PC-9 (cell line): ENCODE measurements around the gene UGT1A1. TPM values are rescaled to one million over a fixed set of nuclear protein-coding genes. Genes with fewer than 3 reads are reported as not detected.

Experiments
- BruUV-seq: library from RNA; stranded (reverse); fragments of 400-500 nt; replicated peaks from 2 replicates; lab custom pipeline; 2021; lab: Mats Ljungman, UMichigan
- CTCF ChIA-PET: fragments of 300-600 bp; sonication (Branson Sonifier 250); formaldehyde crosslinking; loops from one replicate; lab custom pipeline; 2022; ENCODE audit warnings: antibody characterized with exemption; lab: Charles Lee
- POLR2A ChIA-PET: fragments of 300-600 bp; sonication (Branson Sonifier 250); formaldehyde crosslinking; loops from one replicate; lab custom pipeline; 2022; ENCODE audit warnings: antibody characterized with exemption; ENCODE audit not compliant: unreplicated experiment; lab: Charles Lee
- DNase-seq, 2 experiments: peaks; one replicate each; pipeline versions ENCODE4 v3.0.0 to v3.0.0-alpha.2; 2015 to 2022; ENCODE audit warnings: mixed read lengths in 1 of 2
- H2AFZ ChIP-seq: fragments of 200-600 bp; sonication (generic); 2 replicates; pipeline ENCODE4 v1.8.1; 2017; ENCODE audit warnings: antibody characterized with exemption
- H3F3A ChIP-seq: fragments of 200-600 bp; sonication (generic); 2 replicates; pipeline ENCODE4 v1.8.1; 2017; ENCODE audit warnings: antibody characterized with exemption, mild to moderate bottlenecking, low read depth; ENCODE audit not compliant: insufficient read depth
- H3K27ac ChIP-seq: fragments of 200-600 bp; sonication (generic); 2 replicates; pipeline ENCODE4 v1.6.1; 2016; ENCODE audit warnings: mixed run types
- H3K27me3 ChIP-seq: fragments of 200-600 bp; sonication (generic); 2 replicates; pipeline ENCODE4 v1.6.1; 2016; ENCODE audit warnings: low read depth, mixed run types; ENCODE audit not compliant: insufficient read depth
- H3K36me3 ChIP-seq: fragments of 200-600 bp; sonication (generic); 2 replicates; pipeline ENCODE4 v1.6.1; 2016; ENCODE audit warnings: low read depth, mixed run types
- H3K4me1 ChIP-seq: fragments of 200-600 bp; sonication (generic); replicated peaks from 2 replicates; pipeline ENCODE4 v1.6.1; 2016; ENCODE audit warnings: mixed run types; ENCODE audit not compliant: insufficient read depth
- H3K4me2 ChIP-seq: fragments of 200-600 bp; sonication (generic); 2 replicates; pipeline ENCODE4 v1.6.1; 2017; ENCODE audit warnings: mixed run types
- H3K4me3 ChIP-seq: fragments of 200-600 bp; sonication (generic); 2 replicates; pipeline ENCODE4 v1.6.1; 2016; ENCODE audit warnings: mixed run types
- H3K79me2 ChIP-seq: fragments of 200-600 bp; sonication (generic); 2 replicates; pipeline ENCODE4 v1.6.1; 2017; ENCODE audit warnings: low read depth, mixed run types
- H3K9me2 ChIP-seq: fragments of 200-600 bp; sonication (generic); 2 replicates; pipeline ENCODE4 v1.8.1; 2017; ENCODE audit warnings: mild to moderate bottlenecking; ENCODE audit not compliant: insufficient read depth
- H3K9me3 ChIP-seq: fragments of 200-600 bp; sonication (generic); 2 replicates; pipeline ENCODE4 v1.8.1; 2016; ENCODE audit warnings: low read depth; ENCODE audit not compliant: insufficient read depth
- H4K20me1 ChIP-seq: fragments of 200-600 bp; sonication (generic); 2 replicates; pipeline ENCODE4 v1.8.1; 2017; ENCODE audit not compliant: insufficient read depth
- EZH2 ChIP-seq: fragments of 200-600 bp; sonication (generic); IDR thresholded peaks from 2 replicates; pipeline ENCODE4 v1.8.0; 2017; ENCODE audit warnings: antibody characterized with exemption, low read depth
- intact Hi-C: fragments of 100-400 bp; cut with micrococcal nuclease; formaldehyde crosslinking; loops from one replicate; pipeline ENCODE4 v1.10.0; 2022; ENCODE audit not compliant: unreplicated experiment
- total RNA-seq: library from RNA; stranded (reverse); gene quantifications from 2 replicates; pipeline ENCODE4 v1.2.3, GENCODE V29; 2021
- TF ChIP-seq, protein P1 (sequence below): fragments of 200-600 bp; sonication (generic); conservative IDR thresholded peaks from 2 replicates; pipeline ENCODE4 v1.6.1; 2017; ENCODE audit warnings: mixed run types, antibody characterized with exemption, mild to moderate bottlenecking, moderate library complexity

UGT1A1 gene
- total RNA-seq, 1 experiment from 2014 or later, result 64.8 TPM

DNA sequence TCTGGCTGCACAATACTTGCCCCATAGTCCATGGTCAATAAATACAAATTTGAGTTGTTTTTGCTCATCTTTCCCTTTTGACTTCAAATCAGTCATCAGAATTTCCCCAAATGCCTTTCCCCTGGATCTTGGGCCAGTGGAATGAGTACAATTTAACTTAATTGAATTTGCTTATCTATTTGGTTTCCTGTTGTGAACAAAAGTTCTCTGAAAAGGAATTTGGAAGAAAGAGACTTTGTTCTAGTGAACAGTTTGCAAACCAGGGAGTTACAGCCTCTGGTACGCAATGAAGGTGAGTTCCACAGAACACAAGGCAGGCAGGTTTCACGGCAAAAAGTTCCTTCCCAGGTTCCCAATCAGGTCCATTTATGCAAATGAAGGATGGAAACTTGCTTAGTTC is 1.2 kb upstream of the UGT1A1 start:
- peaks cover 11% of the 10 kb centered on the region; the same call in 1 of the 2 replicates for H3K4me1 ChIP-seq

DNA sequence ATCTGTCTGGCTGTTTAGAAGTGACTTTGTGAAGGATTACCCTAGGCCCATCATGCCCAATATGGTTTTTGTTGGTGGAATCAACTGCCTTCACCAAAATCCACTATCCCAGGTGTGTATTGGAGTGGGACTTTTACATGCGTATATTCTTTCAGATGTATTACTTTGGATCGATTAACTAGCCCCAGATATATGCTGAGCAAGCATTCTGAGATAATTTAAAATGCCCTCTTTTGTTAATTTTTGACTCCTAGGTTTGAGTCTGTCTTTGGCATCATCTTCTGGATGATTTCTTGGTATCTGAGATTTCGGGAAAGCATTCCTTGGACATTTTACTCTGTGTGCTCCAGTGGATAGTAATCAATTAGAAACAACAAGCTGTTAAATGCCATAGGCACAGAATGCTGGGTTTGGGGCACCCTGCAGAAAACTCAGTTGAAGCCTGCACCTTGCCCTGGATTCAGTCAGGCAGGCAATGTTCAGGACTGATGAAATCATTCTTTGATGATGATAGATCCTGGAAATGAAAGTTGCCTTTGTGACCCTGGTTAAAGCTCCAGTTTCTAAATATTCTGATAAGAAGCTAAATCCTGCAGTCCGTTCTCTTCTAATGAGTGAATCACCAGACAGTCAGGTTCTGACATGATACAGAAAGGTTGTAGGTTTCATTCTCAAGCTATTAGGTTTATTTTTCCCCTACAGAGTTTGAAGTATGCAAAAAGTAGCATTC is 1.1 kb downstream of the UGT1A1 start:
- H4K20me1 ChIP-seq, result peaks cover 73% of the 10 kb centered on the region
- intact Hi-C loops, result no loop called here
- H3K9me3 ChIP-seq, result no peaks in the 10 kb centered on the region
- peaks cover 56% of the 10 kb centered on the region for H3K36me3 ChIP-seq
- peaks cover 77% of the 10 kb centered on the region for H3F3A ChIP-seq
- H3K4me1 ChIP-seq, result peaks cover 11% of the 10 kb centered on the region; the same call in 1 of the 2 replicates
- no peak overlapping the region for H3K4me2 ChIP-seq
- no peak overlapping the region for H3K4me3 ChIP-seq
- ChIA-PET CTCF (no interaction called here), POLR2A (interaction anchor here (0.9 kb wide), 1 partner anchor 10 kb away, joined by 7 read pairs; no protein-coding TSS in a partner anchor)
- H3K9me2 ChIP-seq, result no peaks in the 10 kb centered on the region
- TF ChIP-seq EZH2, result no peak
- TF ChIP-seq, protein P1, sequence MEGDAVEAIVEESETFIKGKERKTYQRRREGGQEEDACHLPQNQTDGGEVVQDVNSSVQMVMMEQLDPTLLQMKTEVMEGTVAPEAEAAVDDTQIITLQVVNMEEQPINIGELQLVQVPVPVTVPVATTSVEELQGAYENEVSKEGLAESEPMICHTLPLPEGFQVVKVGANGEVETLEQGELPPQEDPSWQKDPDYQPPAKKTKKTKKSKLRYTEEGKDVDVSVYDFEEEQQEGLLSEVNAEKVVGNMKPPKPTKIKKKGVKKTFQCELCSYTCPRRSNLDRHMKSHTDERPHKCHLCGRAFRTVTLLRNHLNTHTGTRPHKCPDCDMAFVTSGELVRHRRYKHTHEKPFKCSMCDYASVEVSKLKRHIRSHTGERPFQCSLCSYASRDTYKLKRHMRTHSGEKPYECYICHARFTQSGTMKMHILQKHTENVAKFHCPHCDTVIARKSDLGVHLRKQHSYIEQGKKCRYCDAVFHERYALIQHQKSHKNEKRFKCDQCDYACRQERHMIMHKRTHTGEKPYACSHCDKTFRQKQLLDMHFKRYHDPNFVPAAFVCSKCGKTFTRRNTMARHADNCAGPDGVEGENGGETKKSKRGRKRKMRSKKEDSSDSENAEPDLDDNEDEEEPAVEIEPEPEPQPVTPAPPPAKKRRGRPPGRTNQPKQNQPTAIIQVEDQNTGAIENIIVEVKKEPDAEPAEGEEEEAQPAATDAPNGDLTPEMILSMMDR, result no peak
- H3K27ac ChIP-seq, result 0 out of 2 replicates have a peak overlapping the region, but pooled peaks have one; percentile 10
- no peak overlapping the region for H2AFZ ChIP-seq
- peaks cover 92% of the 10 kb centered on the region for H3K79me2 ChIP-seq
- no peaks in the 10 kb centered on the region for H3K27me3 ChIP-seq
- TSS peak; percentile 1 for BruUV-seq
- DNase-seq, result no peak

More for the DNA sequence above, 1.2 kb upstream of the UGT1A1 start:
- H3F3A ChIP-seq, result peaks cover 73% of the 10 kb centered on the region
- no peak for DNase-seq
- no peaks in the 10 kb centered on the region for H3K27me3 ChIP-seq
- no peak overlapping the region for H2AFZ ChIP-seq
- POLR2A ChIA-PET, result no interaction called here
- intact Hi-C loops, result no loop called here
- CTCF ChIA-PET, result interaction anchor here (0.6 kb wide), 1 partner anchor 65 kb away, joined by 3 read pairs; no protein-coding TSS in a partner anchor
- H3K27ac ChIP-seq, result no peak overlapping the region; the same call in 1 of the 2 replicates
- H3K79me2 ChIP-seq, result peaks cover 92% of the 10 kb centered on the region
- H3K36me3 ChIP-seq, result peaks cover 69% of the 10 kb centered on the region
- BruUV-seq, result no TSS peak
- H4K20me1 ChIP-seq, result peaks cover 60% of the 10 kb centered on the region
- H3K4me2 ChIP-seq, result no peak overlapping the region
- no peaks in the 10 kb centered on the region for H3K9me3 ChIP-seq
- H3K9me2 ChIP-seq, result no peaks in the 10 kb centered on the region
- TF ChIP-seq, protein P1, result no peak
- TF ChIP-seq EZH2, result no peak
- H3K4me3 ChIP-seq, result no peak overlapping the region

DNA sequence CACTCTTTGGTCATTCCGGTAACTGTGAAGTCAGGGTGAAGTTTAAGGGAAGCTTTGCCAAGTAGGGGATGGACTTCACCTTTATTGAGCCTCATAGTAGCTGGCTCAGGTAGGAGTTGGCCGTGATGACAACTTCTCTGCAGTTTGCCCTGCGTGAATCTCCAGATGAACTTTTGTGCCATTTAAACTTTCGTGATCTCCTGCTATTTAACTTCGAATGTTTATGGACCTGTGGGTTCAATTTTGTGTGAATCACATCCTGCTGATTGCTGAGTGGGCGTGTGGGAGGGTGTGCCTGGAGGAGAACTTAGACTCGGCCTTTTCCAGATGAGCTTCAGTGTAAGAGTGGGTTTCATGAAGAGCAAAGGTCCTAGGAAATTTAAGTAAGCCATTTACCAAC is 4.2 kb downstream of the UGT1A1 start:
- BruUV-seq, result no TSS peak
- H3F3A ChIP-seq, result peaks cover 76% of the 10 kb centered on the region
- H3K36me3 ChIP-seq, result peaks cover 62% of the 10 kb centered on the region
- no peak for DNase-seq
- H3K4me3 ChIP-seq, result no peak overlapping the region
- H3K9me2 ChIP-seq, result no peaks in the 10 kb centered on the region
- no peaks in the 10 kb centered on the region for H3K27me3 ChIP-seq
- intact Hi-C loops, result no loop called here
- H3K9me3 ChIP-seq, result no peaks in the 10 kb centered on the region
- no peak overlapping the region for H3K27ac ChIP-seq
- peaks cover 80% of the 10 kb centered on the region for H4K20me1 ChIP-seq
- H2AFZ ChIP-seq, result no peak overlapping the region
- H3K79me2 ChIP-seq, result peaks cover 72% of the 10 kb centered on the region
- TF ChIP-seq, protein P1, result no peak
- no peak for TF ChIP-seq EZH2
- peaks cover 11% of the 10 kb centered on the region; the same call in 1 of the 2 replicates for H3K4me1 ChIP-seq
- ChIA-PET CTCF (no interaction called here), POLR2A (no interaction called here)
- no peak overlapping the region for H3K4me2 ChIP-seq
